ENCODE measurements around the gene HCN2. TPM values are rescaled to one million over a fixed set of nuclear protein-coding genes. Genes with fewer than 3 reads are reported as not detected.

HCN2 gene
- polyA plus RNA-seq, 1 donor from 2014 or later = 4.7 TPM

- Histone ChIP-seq H3K27ac (ENCODE audit: low read length) (no peak overlapping the region), H3K79me2 (replicated peaks; ENCODE audit: insufficient read depth, low read length) (no peaks in the 10 kb centered on the region), H4K20me1 (ENCODE audit: insufficient read depth) (no peaks in the 10 kb centered on the region), H2AFZ (ENCODE audit: low read depth, low read length) (no peak overlapping the region), H3K9me3 (ENCODE audit: low read length) (no peaks in the 10 kb centered on the region), H3K4me2 (ENCODE audit: low read length) (no peak overlapping the region), H3K36me3 (ENCODE audit: insufficient read depth, low read length) (no peaks in the 10 kb centered on the region), H3F3A (ENCODE audit: insufficient read depth, low read length, poor library complexity, severe bottlenecking) (no peaks in the 10 kb centered on the region), H3K4me3 (ENCODE audit: low read length) (no peak overlapping the region), H3K27me3 (ENCODE audit: insufficient read depth, low read depth, low read length) (no peaks in the 10 kb centered on the region), H3K9ac (ENCODE audit: low read length) (no peak overlapping the region), H3K9me2 (ENCODE audit: insufficient read depth, low read length) (no peaks in the 10 kb centered on the region)
- TF ChIP-seq POLR2AphosphoS5 (IDR thresholded peaks at IDR 0.05) (no peak), RAD21 (conservative IDR thresholded peaks at IDR 0.05) (no peak), SMC3 (conservative IDR thresholded peaks at IDR 0.05; ENCODE audit: poor library complexity) (no peak), CTCF (IDR thresholded peaks at IDR 0.05; ENCODE audit: poor library complexity, severe bottlenecking) (no peak), EZH2 (IDR thresholded peaks at IDR 0.05; ENCODE audit: borderline replicate concordance, insufficient read depth, low read length, poor library complexity, severe bottlenecking) (no peak), EP300 (conservative IDR thresholded peaks at IDR 0.05; ENCODE audit: poor library complexity, severe bottlenecking) (no peak), REST (IDR thresholded peaks at IDR 0.05; ENCODE audit: borderline replicate concordance) (no peak), MXI1 (conservative IDR thresholded peaks at IDR 0.05; ENCODE audit: poor library complexity, severe bottlenecking) (no peak)
Observed at GRCh38 chr19:547836-548720, 41.6 kb upstream of the HCN2 start.

- no peak overlapping the region for H3K4me2 ChIP-seq (ENCODE audit: low read length)
- no peak overlapping the region for H3K4me3 ChIP-seq (ENCODE audit: low read length)
- TF ChIP-seq TAF1 (IDR thresholded peaks at IDR 0.05; ENCODE audit: low read depth) (no peak), CTCF (IDR thresholded peaks at IDR 0.05; ENCODE audit: poor library complexity, severe bottlenecking) (no peak), REST (IDR thresholded peaks at IDR 0.05; ENCODE audit: borderline replicate concordance) (no peak), MXI1 (conservative IDR thresholded peaks at IDR 0.05; ENCODE audit: poor library complexity, severe bottlenecking) (no peak), POLR2AphosphoS5 (IDR thresholded peaks at IDR 0.05) (no peak), EZH2 (IDR thresholded peaks at IDR 0.05; ENCODE audit: borderline replicate concordance, insufficient read depth, low read length, poor library complexity, severe bottlenecking) (no peak), SMC3 (conservative IDR thresholded peaks at IDR 0.05; ENCODE audit: poor library complexity) (no peak), EP300 (conservative IDR thresholded peaks at IDR 0.05; ENCODE audit: poor library complexity, severe bottlenecking) (no peak), RAD21 (conservative IDR thresholded peaks at IDR 0.05) (no peak)
- no peak overlapping the region for H3K27ac ChIP-seq (ENCODE audit: low read length)
- no peaks in the 10 kb centered on the region for H3F3A ChIP-seq (ENCODE audit: insufficient read depth, low read length, poor library complexity, severe bottlenecking)
- H3K36me3 ChIP-seq (ENCODE audit: insufficient read depth, low read length) = no peaks in the 10 kb centered on the region
- no peaks in the 10 kb centered on the region for H3K27me3 ChIP-seq (ENCODE audit: insufficient read depth, low read depth, low read length)
- H3K9me2 ChIP-seq (ENCODE audit: insufficient read depth, low read length) = no peaks in the 10 kb centered on the region
- H3K9me3 ChIP-seq (ENCODE audit: low read length) = no peaks in the 10 kb centered on the region
- no peak overlapping the region for H2AFZ ChIP-seq (ENCODE audit: low read depth, low read length)
- H3K79me2 ChIP-seq (replicated peaks; ENCODE audit: insufficient read depth, low read length) = no peaks in the 10 kb centered on the region
- H3K9ac ChIP-seq (ENCODE audit: low read length) = no peak overlapping the region
- no peaks in the 10 kb centered on the region for H4K20me1 ChIP-seq (ENCODE audit: insufficient read depth)
Observed at GRCh38 chr19:548886-549830, 40.5 kb upstream of the HCN2 start.

Data from neural cell (in vitro differentiated cells).